B cell (primary cell): ENCODE data around the gene HSF4. TPM values are rescaled to one million over a fixed set of nuclear protein-coding genes. Genes with fewer than 3 reads are reported as not detected.

Source experiments
- ATAC-seq: fragments of 200-7000 bp; cut with Tn5 transposase; one replicate; pipeline ENCODE4 v1.10.0; 2021; ENCODE audit warnings: low read depth, mild to moderate bottlenecking, moderate number of reproducible peaks, moderate library complexity
- CTCF ChIA-PET: fragments of 350-600 bp; sonication (Branson Sonifier 250); formaldehyde crosslinking; loops from one replicate; lab custom pipeline; 2021; ENCODE audit warnings: antibody characterized with exemption, inconsistent platforms; lab: Charles Lee
- POLR2A ChIA-PET: fragments of 350-600 bp; sonication (Branson Sonifier 250); formaldehyde crosslinking; loops from one replicate; lab custom pipeline; 2021; ENCODE audit warnings: antibody characterized with exemption; lab: Charles Lee
- DNase-seq: peaks from one replicate; pipeline ENCODE4 v3.0.0; 2013
- H2AFZ ChIP-seq: 2 replicates; pipeline ENCODE4 v1.6.1; 2012; ENCODE audit warnings: mild to moderate bottlenecking, low read depth, low read length; ENCODE audit not compliant: insufficient read depth, poor library complexity, severe bottlenecking
- H3K27ac ChIP-seq, 2 donors: 1 replicate in 1 of 2; 2 replicates in 1 of 2; pipeline ENCODE4 v1.5.1; 2012 to 2013; ENCODE audit warnings: low read length in 2 of 2, mild to moderate bottlenecking in 2 of 2, moderate library complexity in 1 of 2
- H3K27me3 ChIP-seq, 4 experiments: fragments of 200-600 bp in 1 of 4; sonication (generic) in 1 of 4; replicated peaks in 1 of 4; 1 replicate in 2 of 4; 2 replicates in 2 of 4; pipeline versions ENCODE4 v1.6.1 to v1.7.0; 2013 to 2016; ENCODE audit warnings: low read length in 3 of 4, mild to moderate bottlenecking in 2 of 4, mixed read lengths in 1 of 4, moderate library complexity in 1 of 4; ENCODE audit not compliant: insufficient read depth in 4 of 4, control insufficient read depth in 3 of 4; ENCODE audit errors: control extremely low read depth in 1 of 4
- H3K36me3 ChIP-seq, 2 experiments: replicated peaks in 1 of 2; 1 replicate in 1 of 2; 2 replicates in 1 of 2; pipeline versions ENCODE4 v1.6.1 to v1.7.1; 2013; ENCODE audit warnings: low read length in 1 of 2; ENCODE audit not compliant: insufficient read depth in 2 of 2, control insufficient read depth in 1 of 2; ENCODE audit errors: control extremely low read depth in 1 of 2, extremely low read depth in 1 of 2
- H3K4me1 ChIP-seq, 2 donors: fragments of 200-600 bp in 1 of 2; sonication (generic) in 1 of 2; 1 replicate in 1 of 2; 2 replicates in 1 of 2; pipeline versions ENCODE4 v1.5.1 to v1.6.1; 2013 to 2017; ENCODE audit warnings: low read length in 2 of 2; ENCODE audit not compliant: control insufficient read depth in 2 of 2, insufficient read depth in 2 of 2
- H3K4me2 ChIP-seq: replicated peaks from 2 replicates; pipeline ENCODE3; 2012; ENCODE audit warnings: mild to moderate bottlenecking, low read depth, low read length; ENCODE audit not compliant: poor library complexity, severe bottlenecking
- H3K4me3 ChIP-seq, 5 experiments: fragments of 200-600 bp in 1 of 5; sonication (generic) in 1 of 5; 1 replicate in 3 of 5; 2 replicates in 2 of 5; pipeline versions ENCODE4 v1.5.1 to v1.7.0; 2011 to 2016; ENCODE audit warnings: low read length in 4 of 5, mild to moderate bottlenecking in 4 of 5, low read depth in 2 of 5, control low read depth in 1 of 5, moderate library complexity in 1 of 5; ENCODE audit not compliant: insufficient read depth in 1 of 5; ENCODE audit errors: control extremely low read depth in 1 of 5, extremely low read depth in 1 of 5
- H3K79me2 ChIP-seq: fragments of 200-600 bp; sonication (generic); one replicate; pipeline ENCODE4 v1.6.0; 2016; ENCODE audit warnings: low read length; ENCODE audit not compliant: control insufficient read depth, insufficient read depth
- H3K9ac ChIP-seq: fragments of 200-600 bp; sonication (generic); 2 replicates; pipeline ENCODE4 v1.6.1; 2017; ENCODE audit warnings: mild to moderate bottlenecking, low read length, moderate library complexity
- H3K9me3 ChIP-seq, 3 donors: one replicate each; pipeline versions ENCODE4 v1.6.1 to v1.7.1; 2013; ENCODE audit warnings: low read length in 2 of 3; ENCODE audit not compliant: control insufficient read depth in 2 of 3, insufficient read depth in 1 of 3; ENCODE audit errors: control extremely low read depth in 1 of 3
- H4K20me1 ChIP-seq: 2 replicates; pipeline ENCODE4 v1.6.0; 2012; ENCODE audit warnings: mild to moderate bottlenecking, low read length; ENCODE audit not compliant: insufficient read depth, control insufficient read depth, poor library complexity, severe bottlenecking
- H3K27ac Mint-ChIP-seq: one replicate; pipeline ENCODE4 v1.8.0; 2021; ENCODE audit warnings: mixed read lengths
- H3K27me3 Mint-ChIP-seq: one replicate; pipeline ENCODE4 v1.8.0; 2021; ENCODE audit warnings: mixed read lengths
- H3K4me1 Mint-ChIP-seq: one replicate; pipeline ENCODE4 v1.8.0; 2021; ENCODE audit warnings: mixed read lengths
- H3K4me3 Mint-ChIP-seq: one replicate; pipeline ENCODE4 v1.8.0; 2021; ENCODE audit warnings: mixed read lengths
- H3K9me3 Mint-ChIP-seq: one replicate; pipeline ENCODE4 v1.8.0; 2022; ENCODE audit warnings: mixed read lengths; ENCODE audit not compliant: insufficient read depth
- CTCF ChIP-seq: fragments of 200-600 bp; IDR thresholded peaks from one replicate; pipeline ENCODE4 v1.8.0; 2022; ENCODE audit warnings: antibody characterized with exemption, mild to moderate bottlenecking
- EZH2 ChIP-seq: IDR thresholded peaks from 2 replicates; pipeline ENCODE4 v1.6.1; 2012; ENCODE audit warnings: borderline replicate concordance, low read depth, mild to moderate bottlenecking, moderate library complexity, low read length; ENCODE audit not compliant: insufficient read depth, poor library complexity, severe bottlenecking
- WGBS: methylation state at CpG from one replicate; pipeline ENCODE4 v1.1.5; 2013; ENCODE audit warnings: missing lambda C conversion rate; ENCODE audit not compliant: insufficient coverage; 5-methylcytosine and 5-hydroxymethylcytosine counted together
- intact Hi-C: fragments of 100-400 bp; cut with micrococcal nuclease; formaldehyde crosslinking; loops from one replicate; pipeline ENCODE4 v1.10.0; 2022
- polyA plus RNA-seq: library from polyadenylated mRNA; depleted of rRNA; stranded (reverse); fragments of >200 nt; gene quantifications from 2 replicates; pipeline ENCODE4 v1.2.3, GENCODE V29; 2012
- total RNA-seq, 2 donors: library from RNA; stranded (reverse); fragments of 120-200 nt in 1 of 2; gene quantifications; 1 replicate in 1 of 2; 2 replicates in 1 of 2; pipeline versions ENCODE4 v1.2.3 to v1.2.4, GENCODE V29; 2013 to 2022

The HSF4 gene
- total and polyA plus RNA-seq, 2 donors (not counting 1 experiment from before 2014, with no cell fraction given): 11.9 to 12.2 TPM

- WGBS: 98% methylated on average over 7 of the region's 7 CpGs
- no peak overlapping the region for H3K4me3 Mint-ChIP-seq
- CTCF ChIA-PET: no interaction called here
- Histone ChIP-seq H3K27me3 (no peaks in the 10 kb centered on the region), H2AFZ (no peak overlapping the region), H3K9ac (no peak overlapping the region), H3K27ac (no peak overlapping the region), H3K4me2 (no peak overlapping the region), H3K79me2 (no peaks in the 10 kb centered on the region), H3K4me1 (no peaks in the 10 kb centered on the region), H4K20me1 (no peaks in the 10 kb centered on the region), H3K36me3 (no peaks in the 10 kb centered on the region), H3K9me3 (no peaks in the 10 kb centered on the region), H3K4me3 (no peak overlapping the region)
- no peak for ATAC-seq
- intact Hi-C loops: no loop called here
- H3K27me3 Mint-ChIP-seq: no peaks in the 10 kb centered on the region
- DNase-seq: no peak
- no peak overlapping the region for H3K27ac Mint-ChIP-seq
- POLR2A ChIA-PET: interaction anchor here (0.7 kb wide), 1 partner anchor 186 kb away, joined by 3 read pairs; no protein-coding TSS in a partner anchor
- no peak for TF ChIP-seq CTCF
- no peaks in the 10 kb centered on the region for H3K4me1 Mint-ChIP-seq
- H3K9me3 Mint-ChIP-seq: no peaks in the 10 kb centered on the region
These were observed 47.1 kb downstream of the HSF4 start for GRCh38 chr16:67211674-67212073.

- CTCF ChIA-PET: interaction anchor here (0.6 kb wide), 1 partner anchor 604 kb away, joined by 3 read pairs; no protein-coding TSS in a partner anchor
- ATAC-seq: no peak
- Mint-ChIP-seq H3K9me3 (no peaks in the 10 kb centered on the region), H3K27ac (no peak overlapping the region), H3K4me1 (no peaks in the 10 kb centered on the region), H3K4me3 (no peak overlapping the region), H3K27me3 (no peaks in the 10 kb centered on the region)
- intact Hi-C loops: no loop called here
- Histone ChIP-seq H3K36me3 (no peaks in the 10 kb centered on the region), H3K27ac (no peak overlapping the region), H3K27me3 (no peaks in the 10 kb centered on the region), H3K9ac (no peak overlapping the region), H3K4me1 (no peaks in the 10 kb centered on the region), H4K20me1 (no peaks in the 10 kb centered on the region), H3K79me2 (no peaks in the 10 kb centered on the region), H3K4me2 (no peak overlapping the region), H3K4me3 (no peak overlapping the region), H3K9me3 (no peaks in the 10 kb centered on the region), H2AFZ (no peak overlapping the region)
- no peak for DNase-seq
- POLR2A ChIA-PET: no interaction called here
- TF ChIP-seq CTCF (no peak), EZH2 (no peak)
These were observed 48.2 kb downstream of the HSF4 start for GRCh38 chr16:67212766-67213165.
